H9 (cell line): ENCODE results near the gene PARP8. TPM values are rescaled to one million over a fixed set of nuclear protein-coding genes. Genes with fewer than 3 reads are reported as not detected.

Experiments used
- DNase-seq: peaks from one replicate; pipeline ENCODE4 v3.0.0-alpha.2; 2017
- H2AFZ ChIP-seq: one replicate; pipeline ENCODE4 v1.6.1; 2013; ENCODE audit warnings: mild to moderate bottlenecking, low read length, control low read depth, moderate library complexity
- H2AK5ac ChIP-seq: 2 replicates; pipeline ENCODE4 v1.6.1; 2013; ENCODE audit warnings: low read length, control low read depth, mixed read lengths; ENCODE audit not compliant: insufficient read length
- H2BK120ac ChIP-seq: one replicate; pipeline ENCODE4 v1.6.1; 2013; ENCODE audit warnings: low read depth, mild to moderate bottlenecking, low read length, control low read depth, inconsistent platforms; ENCODE audit not compliant: poor library complexity, severe bottlenecking
- H2BK12ac ChIP-seq: 2 replicates; pipeline ENCODE4 v1.6.1; 2013; ENCODE audit warnings: low read length, control low read depth, mixed read lengths, low read depth; ENCODE audit not compliant: insufficient read length
- H2BK15ac ChIP-seq: 2 replicates; pipeline ENCODE4 v1.6.1; 2013; ENCODE audit warnings: low read depth, low read length, control low read depth
- H2BK20ac ChIP-seq: one replicate; pipeline ENCODE4 v1.6.1; 2013; ENCODE audit warnings: low read depth, mild to moderate bottlenecking, low read length, control low read depth, inconsistent platforms; ENCODE audit not compliant: poor library complexity, severe bottlenecking
- H2BK5ac ChIP-seq: 2 replicates; pipeline ENCODE4 v1.6.1; 2013; ENCODE audit warnings: low read length, control low read depth, mixed read lengths; ENCODE audit not compliant: insufficient read length
- H3K14ac ChIP-seq: 2 replicates; pipeline ENCODE4 v1.6.1; 2013; ENCODE audit warnings: low read length, control low read depth; ENCODE audit not compliant: insufficient read depth
- H3K18ac ChIP-seq: 2 replicates; pipeline ENCODE4 v1.6.1; 2013; ENCODE audit warnings: low read depth, mild to moderate bottlenecking, mixed read lengths, low read length, control low read depth; ENCODE audit not compliant: insufficient read length
- H3K23ac ChIP-seq: 2 replicates; pipeline ENCODE4 v1.6.1; 2013; ENCODE audit warnings: low read length, control low read depth, mixed read lengths, low read depth; ENCODE audit not compliant: insufficient read length
- H3K23me2 ChIP-seq: 2 replicates; pipeline ENCODE4 v1.6.1; 2013; ENCODE audit warnings: low read depth, mild to moderate bottlenecking, mixed read lengths, low read length, control low read depth; ENCODE audit not compliant: insufficient read length, poor library complexity, severe bottlenecking
- H3K27ac ChIP-seq: 2 replicates; pipeline ENCODE4 v1.5.1; 2013; ENCODE audit warnings: low read length, control low read depth, mixed read lengths, low read depth; ENCODE audit not compliant: insufficient read length
- H3K27me3 ChIP-seq: 2 replicates; pipeline ENCODE4 v1.6.1; 2013; ENCODE audit warnings: low read length, control low read depth, inconsistent platforms; ENCODE audit not compliant: insufficient read depth
- H3K4ac ChIP-seq: 2 replicates; pipeline ENCODE4 v1.6.1; 2013; ENCODE audit warnings: low read depth, mild to moderate bottlenecking, control low read depth, inconsistent platforms, low read length, moderate library complexity
- H3K4me1 ChIP-seq: 2 replicates; pipeline ENCODE4 v1.6.1; 2013; ENCODE audit warnings: low read length, control low read depth, inconsistent platforms; ENCODE audit not compliant: insufficient read depth
- H3K4me2 ChIP-seq: 2 replicates; pipeline ENCODE4 v1.6.1; 2013; ENCODE audit warnings: low read length, control low read depth, mixed read lengths; ENCODE audit not compliant: insufficient read length, insufficient read depth
- H3K56ac ChIP-seq: 2 replicates; pipeline ENCODE4 v1.6.1; 2013; ENCODE audit warnings: low read depth, mild to moderate bottlenecking, mixed read lengths, low read length, control low read depth; ENCODE audit not compliant: insufficient read length
- H3K79me1 ChIP-seq: 2 replicates; pipeline ENCODE4 v1.6.1; 2013; ENCODE audit warnings: low read depth, mild to moderate bottlenecking, moderate library complexity, low read length, control low read depth, inconsistent platforms; ENCODE audit not compliant: insufficient read depth, poor library complexity, severe bottlenecking
- H3K79me2 ChIP-seq: 2 replicates; pipeline ENCODE4 v1.6.1; 2013; ENCODE audit warnings: low read length, control low read depth, inconsistent platforms; ENCODE audit not compliant: insufficient read depth
- H3K9ac ChIP-seq: 2 replicates; pipeline ENCODE4 v1.6.1; 2013; ENCODE audit warnings: low read length, control low read depth, mixed read lengths; ENCODE audit not compliant: insufficient read length; ENCODE audit errors: extremely low read depth
- H3K9me3 ChIP-seq: one replicate; pipeline ENCODE4 v1.6.1; 2013; ENCODE audit warnings: low read depth, low read length, inconsistent platforms; ENCODE audit not compliant: control insufficient read depth
- H3T11ph ChIP-seq: one replicate; pipeline ENCODE4 v1.6.1; 2013; ENCODE audit warnings: mild to moderate bottlenecking, low read length, control low read depth, inconsistent platforms
- H4K20me1 ChIP-seq: one replicate; pipeline ENCODE4 v1.6.1; 2013; ENCODE audit not compliant: control insufficient read depth, insufficient read length, insufficient read depth
- H4K5ac ChIP-seq: 2 replicates; pipeline ENCODE4 v1.6.1; 2013; ENCODE audit warnings: low read depth, mild to moderate bottlenecking, mixed read lengths, low read length, control low read depth; ENCODE audit not compliant: insufficient read length
- H4K8ac ChIP-seq: replicated peaks from 2 replicates; pipeline ENCODE4 v1.6.1; 2013; ENCODE audit warnings: low read length, control low read depth, mixed read lengths, low read depth; ENCODE audit not compliant: insufficient read length
- H4K91ac ChIP-seq: 2 replicates; pipeline ENCODE4 v1.6.1; 2013; ENCODE audit warnings: low read depth, mild to moderate bottlenecking, moderate library complexity, mixed read lengths, low read length, control low read depth; ENCODE audit not compliant: insufficient read length
- H3K27ac Mint-ChIP-seq, 3 experiments: 2 replicates in 2 of 3; 3 replicates in 1 of 3; pipeline ENCODE4 v1.8.0; 2020 to 2021; ENCODE audit warnings: mixed read lengths in 3 of 3, mild to moderate bottlenecking in 1 of 3, moderate library complexity in 1 of 3
- H3K27me3 Mint-ChIP-seq: 2 replicates; pipeline ENCODE4 v1.8.0; 2021; ENCODE audit warnings: low read depth, mild to moderate bottlenecking, moderate library complexity, mixed read lengths
- H3K36me3 Mint-ChIP-seq, 3 experiments: 2 replicates in 2 of 3; 3 replicates in 1 of 3; pipeline ENCODE4 v1.8.0; 2020 to 2021; ENCODE audit warnings: low read depth in 3 of 3, mixed read lengths in 3 of 3; ENCODE audit not compliant: insufficient read depth in 1 of 3
- H3K4me1 Mint-ChIP-seq, 2 experiments: 2 replicates each; pipeline ENCODE4 v1.8.0; 2020; ENCODE audit warnings: mixed read lengths in 2 of 2
- H3K4me3 Mint-ChIP-seq, 2 experiments: 2 replicates in 1 of 2; 3 replicates in 1 of 2; pipeline ENCODE4 v1.8.0; 2020 to 2021; ENCODE audit warnings: mild to moderate bottlenecking in 2 of 2, mixed read lengths in 2 of 2, moderate library complexity in 1 of 2
- H3K9me3 Mint-ChIP-seq, 2 experiments: 2 replicates in 1 of 2; 3 replicates in 1 of 2; pipeline ENCODE4 v1.8.0; 2020; ENCODE audit warnings: mild to moderate bottlenecking in 2 of 2, mixed read lengths in 2 of 2, moderate library complexity in 1 of 2
- CTCF ChIP-seq: fragments of 200-600 bp; sonication (generic); conservative IDR thresholded peaks from 3 replicates; pipeline ENCODE4 v1.8.0; 2021; ENCODE audit warnings: antibody characterized with exemption, mild to moderate bottlenecking
- WGBS: extraction: QIAGEN DNeasy Blood & Tissue Kit; methylation state at CpG from one replicate; pipeline ENCODE4 v1.1.7; 2013; ENCODE audit warnings: missing lambda C conversion rate, low lambda C conversion rate, mixed read lengths; ENCODE audit not compliant: insufficient read length; ENCODE audit errors: extremely low coverage; 5-methylcytosine and 5-hydroxymethylcytosine counted together
- total RNA-seq: library from RNA; stranded (reverse); gene quantifications from 2 replicates; pipeline ENCODE4 v1.2.1, GENCODE V29; 2021

The PARP8 gene
- total RNA-seq, 1 experiment from 2014 or later, result 34.0 TPM

GRCh38 chr5:50888751-50889150 lies 222.3 kb downstream of the PARP8 start:
- Histone ChIP-seq H3K4me1 (no peaks in the 10 kb centered on the region), H2AK5ac (no peak overlapping the region), H3K27ac (no peak overlapping the region), H3K79me1 (no peaks in the 10 kb centered on the region), H4K8ac (no peak overlapping the region), H3K18ac (no peak overlapping the region), H2BK20ac (no peak overlapping the region), H3K27me3 (no peaks in the 10 kb centered on the region), H2BK120ac (no peak overlapping the region), H4K91ac (no peak overlapping the region), H3K9me3 (no peaks in the 10 kb centered on the region), H3K23me2 (no peaks in the 10 kb centered on the region), H2BK15ac (no peak overlapping the region), H3K9ac (no peak overlapping the region), H2AFZ (no peak overlapping the region), H3K23ac (no peak overlapping the region), H3T11ph (no peak overlapping the region), H2BK12ac (no peak overlapping the region), H3K14ac (no peak overlapping the region), H3K4me2 (no peak overlapping the region), H3K56ac (no peak overlapping the region), H3K79me2 (no peaks in the 10 kb centered on the region), H4K5ac (no peak overlapping the region), H2BK5ac (no peak overlapping the region), H4K20me1 (no peaks in the 10 kb centered on the region), H3K4ac (no peak overlapping the region)
- no peaks in the 10 kb centered on the region for H3K9me3 Mint-ChIP-seq
- no peaks in the 10 kb centered on the region for H3K4me1 Mint-ChIP-seq
- no peak overlapping the region for H3K27ac Mint-ChIP-seq
- H3K27me3 Mint-ChIP-seq, result no peaks in the 10 kb centered on the region
- TF ChIP-seq CTCF, result no peak
- DNase-seq, result no peak
- no peak overlapping the region for H3K4me3 Mint-ChIP-seq
- H3K36me3 Mint-ChIP-seq, result no peaks in the 10 kb centered on the region
- WGBS, result no CpG with 5 or more reads among the region's 1 CpG
